Lower leg skin (tissue), 4 donors: ENCODE data around the gene TOP2B. TPM values are rescaled to one million over a fixed set of nuclear protein-coding genes. Genes with fewer than 3 reads are reported as not detected.

Experiments used
- DNase-seq, 2 donors: peaks; one replicate each; pipeline ENCODE4 v3.0.0-alpha.2; 2019; ENCODE audit warnings: low spot score in 2 of 2
- H3K4me3 ChIP-seq: fragments of 200-600 bp; sonication (generic); 2 replicates; pipeline ENCODE4 v1.5.1; 2017; ENCODE audit warnings: mild to moderate bottlenecking, low read depth; ENCODE audit not compliant: poor library complexity, severe bottlenecking
- POLR2A ChIP-seq, 2 donors: fragments of 450-650 bp; IDR thresholded peaks; one replicate each; pipeline ENCODE4 v1.6.1; 2016 to 2017; ENCODE audit warnings: antibody characterized with exemption in 2 of 2, mild to moderate bottlenecking in 1 of 2, moderate library complexity in 1 of 2
- WGBS, 2 donors: methylation state at CpG; one replicate each; pipeline ENCODE4 v1.1.5; 2018; 5-methylcytosine and 5-hydroxymethylcytosine counted together
- intact Hi-C: fragments of 100-400 bp; cut with DNase I; formaldehyde crosslinking; loops from one replicate; pipeline ENCODE4 v1.15.0; 2023; ENCODE audit warnings: low total_unique reads
- total RNA-seq, 4 donors: library from RNA; depleted of rRNA; stranded (reverse); fragments of >200 nt; gene quantifications; one replicate each; pipeline ENCODE4 v1.1.0, GENCODE V29; 2016
- TF ChIP-seq, protein P1 (sequence below), 3 donors: fragments of 450-650 bp; IDR thresholded peaks; one replicate each; pipeline ENCODE4 v1.5.1; 2016; ENCODE audit warnings: antibody characterized with exemption in 3 of 3, mild to moderate bottlenecking in 3 of 3, moderate library complexity in 2 of 3

TOP2B gene
- total RNA-seq, 4 donors from 2014 or later, result 62.9 to 77.4 (median 65.4) TPM

DNA sequence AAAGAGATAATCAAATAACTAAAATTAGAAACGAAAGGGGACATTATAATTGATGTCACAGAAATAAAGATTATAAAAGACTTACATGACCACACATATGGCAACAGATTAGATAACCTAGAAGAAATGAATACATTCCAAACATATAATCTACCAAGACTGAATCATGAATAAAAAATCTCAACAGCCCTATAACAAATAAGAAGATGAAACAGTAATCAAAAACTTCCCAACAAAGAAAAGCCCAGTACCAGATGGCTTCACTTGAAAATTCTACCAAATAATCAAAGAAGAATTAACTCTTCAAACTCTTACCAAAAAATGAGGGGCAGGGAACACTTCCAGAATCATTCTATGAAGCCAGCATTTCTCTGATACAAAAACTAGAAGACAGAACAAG, 11.8 kb downstream of the TOP2B start:
- WGBS, 2 donors, result 41 to 63% methylated on average over 1 of the region's 1 CpG
- intact Hi-C loops, result no loop called here
- no peak for TF ChIP-seq POLR2A (IDR thresholded peaks at IDR 0.05)
- TF ChIP-seq, protein P1, sequence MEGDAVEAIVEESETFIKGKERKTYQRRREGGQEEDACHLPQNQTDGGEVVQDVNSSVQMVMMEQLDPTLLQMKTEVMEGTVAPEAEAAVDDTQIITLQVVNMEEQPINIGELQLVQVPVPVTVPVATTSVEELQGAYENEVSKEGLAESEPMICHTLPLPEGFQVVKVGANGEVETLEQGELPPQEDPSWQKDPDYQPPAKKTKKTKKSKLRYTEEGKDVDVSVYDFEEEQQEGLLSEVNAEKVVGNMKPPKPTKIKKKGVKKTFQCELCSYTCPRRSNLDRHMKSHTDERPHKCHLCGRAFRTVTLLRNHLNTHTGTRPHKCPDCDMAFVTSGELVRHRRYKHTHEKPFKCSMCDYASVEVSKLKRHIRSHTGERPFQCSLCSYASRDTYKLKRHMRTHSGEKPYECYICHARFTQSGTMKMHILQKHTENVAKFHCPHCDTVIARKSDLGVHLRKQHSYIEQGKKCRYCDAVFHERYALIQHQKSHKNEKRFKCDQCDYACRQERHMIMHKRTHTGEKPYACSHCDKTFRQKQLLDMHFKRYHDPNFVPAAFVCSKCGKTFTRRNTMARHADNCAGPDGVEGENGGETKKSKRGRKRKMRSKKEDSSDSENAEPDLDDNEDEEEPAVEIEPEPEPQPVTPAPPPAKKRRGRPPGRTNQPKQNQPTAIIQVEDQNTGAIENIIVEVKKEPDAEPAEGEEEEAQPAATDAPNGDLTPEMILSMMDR (IDR thresholded peaks at IDR 0.05), result no peak
- H3K4me3 ChIP-seq, result no peak overlapping the region
- DNase-seq, result no peak

DNA sequence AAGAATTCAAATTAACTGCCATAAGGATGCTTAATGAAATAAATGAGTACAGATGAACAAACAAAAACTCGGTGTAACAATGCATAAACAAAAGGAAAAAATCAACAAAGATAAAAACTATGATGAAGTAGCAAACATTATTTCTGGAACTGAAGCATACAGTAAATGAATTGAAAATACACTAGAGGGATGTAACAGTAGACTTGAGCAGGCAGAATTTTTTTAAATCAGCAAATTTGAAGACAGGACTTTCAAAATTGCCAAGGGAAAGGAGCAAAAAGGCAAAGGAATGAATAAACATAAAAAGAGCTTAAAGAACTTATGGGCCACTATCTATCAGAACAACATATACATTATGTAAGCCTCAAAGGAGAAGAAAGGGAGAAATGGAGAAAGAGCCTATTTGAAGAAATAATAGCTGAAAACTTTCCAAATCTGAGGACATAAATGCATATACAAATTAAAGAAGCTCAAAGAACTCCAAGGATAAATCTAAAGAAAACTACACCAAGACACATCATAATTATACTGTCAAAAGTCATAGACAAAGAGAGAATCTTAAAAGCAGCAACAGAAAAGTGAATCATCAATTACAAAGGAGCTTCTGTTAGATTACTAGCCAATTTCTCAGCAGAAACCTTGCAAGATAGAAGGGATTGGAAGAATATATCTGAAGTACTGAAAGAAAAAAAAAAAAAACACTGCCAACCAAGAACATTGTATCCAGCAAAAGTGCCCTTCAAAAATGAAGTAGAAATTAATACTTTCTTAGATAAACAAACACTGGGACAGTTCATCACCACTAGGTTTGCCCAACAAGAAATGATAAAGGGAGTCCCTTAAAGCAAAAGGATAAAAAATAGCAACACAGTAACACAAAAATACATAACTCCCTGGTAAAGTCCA, 15.5 kb downstream of the TOP2B start:
- intact Hi-C loops, result loop anchor here (5.0 kb wide), 1 partner anchor 208 kb away; no protein-coding TSS in a partner anchor
- whole genome bisulfite sequencing, 2 donors, result 88 to 94% methylated on average over 1 of the region's 1 CpG
- no peak overlapping the region for H3K4me3 ChIP-seq
- no peak for TF ChIP-seq POLR2A (IDR thresholded peaks at IDR 0.05)
- TF ChIP-seq, protein P1 (IDR thresholded peaks at IDR 0.05), result no peak
- no peak for DNase-seq

GRCh38 chr3:25648107-25648535, 16.6 kb downstream of the TOP2B start:
- no peak for TF ChIP-seq POLR2A (IDR thresholded peaks at IDR 0.05)
- WGBS, 2 donors, result 61 to 74% methylated on average over 3 of the region's 3 CpGs
- H3K4me3 ChIP-seq, result no peak overlapping the region
- intact Hi-C loops, result loop anchor here (5.0 kb wide), 1 partner anchor 209 kb away; no protein-coding TSS in a partner anchor
- peak; percentile 73 to 87 for DNase-seq

DNA sequence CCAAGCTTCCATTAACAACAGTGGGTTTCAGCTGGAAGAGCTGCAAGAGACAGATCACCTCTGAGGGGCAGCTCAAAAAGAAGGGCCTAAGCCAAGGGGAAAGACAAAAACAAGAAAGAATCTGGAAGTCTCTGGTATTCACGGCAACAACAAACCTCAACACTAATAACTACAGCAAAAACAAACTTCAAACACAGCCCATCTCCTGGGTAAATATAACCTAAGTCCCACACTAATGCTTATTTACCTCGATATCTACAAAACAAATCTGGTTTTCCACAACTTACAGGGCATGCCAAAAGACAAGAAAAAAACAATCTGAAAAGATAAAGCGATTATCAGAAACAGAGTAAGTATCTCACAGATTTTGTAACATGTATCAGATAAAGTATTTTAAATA, 29.7 kb downstream of the TOP2B start:
- intact Hi-C loops, result no loop called here
- no peak for TF ChIP-seq POLR2A (IDR thresholded peaks at IDR 0.05)
- TF ChIP-seq, protein P1 (IDR thresholded peaks at IDR 0.05), result no peak
- WGBS, 2 donors, result 83 to 91% methylated on average over 3 of the region's 3 CpGs
- no peak overlapping the region for H3K4me3 ChIP-seq
- DNase-seq, result no peak

- TF ChIP-seq, protein P1 (IDR thresholded peaks at IDR 0.05), result no peak
- TF ChIP-seq POLR2A (IDR thresholded peaks at IDR 0.05), result no peak
- no peak for DNase-seq
- intact Hi-C loops, result no loop called here
- WGBS, 2 donors, result 94 to 95% methylated on average over 3 of the region's 3 CpGs
- H3K4me3 ChIP-seq, result no peak overlapping the region
Measured at GRCh38 chr3:25633919-25634318, 30.8 kb downstream of the TOP2B start.

DNA sequence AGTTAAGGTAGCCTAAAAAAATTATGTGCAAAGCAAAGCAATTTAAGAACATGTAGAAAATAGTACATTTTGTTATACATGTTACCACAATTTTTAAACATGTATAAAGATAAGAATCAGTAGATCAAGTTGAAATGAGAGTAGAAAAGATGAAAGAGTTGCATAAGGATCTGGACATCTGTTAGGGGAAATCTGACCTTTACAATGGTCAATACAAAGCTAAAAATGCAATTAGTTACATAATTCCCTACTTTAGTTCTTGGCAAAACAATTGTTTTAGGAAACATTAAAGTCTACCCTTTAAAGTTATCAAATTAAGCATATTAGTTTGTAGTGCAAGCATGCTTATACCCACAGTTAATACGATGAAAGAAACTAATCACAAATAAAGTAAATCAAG, 32.7 kb downstream of the TOP2B start:
- 94 to 100% methylated on average over 1 of the region's 1 CpG for WGBS, 2 donors
- no peak overlapping the region for H3K4me3 ChIP-seq
- DNase-seq, result no peak
- no peak for TF ChIP-seq POLR2A (IDR thresholded peaks at IDR 0.05)
- TF ChIP-seq, protein P1 (IDR thresholded peaks at IDR 0.05), result no peak
- intact Hi-C loops, result no loop called here
